Effector memory CD4-positive, alpha-beta T cell (primary cell): ENCODE results near the gene BATF.

Experiments used
- DNase-seq, 3 donors: peaks; one replicate each; pipeline ENCODE4 v3.0.0-alpha.2; 2020
- H3K27ac ChIP-seq: 2 replicates; pipeline ENCODE4 v1.7.0; 2013; ENCODE audit warnings: mild to moderate bottlenecking, low read length, moderate library complexity; ENCODE audit not compliant: insufficient read depth, poor library complexity, severe bottlenecking
- H3K27me3 ChIP-seq: replicated peaks from 2 replicates; pipeline ENCODE4 v1.7.0; 2013; ENCODE audit warnings: mild to moderate bottlenecking, low read length; ENCODE audit not compliant: insufficient read depth, control insufficient read depth, poor library complexity, severe bottlenecking
- H3K36me3 ChIP-seq: 2 replicates; pipeline ENCODE4 v1.7.0; 2013; ENCODE audit warnings: mild to moderate bottlenecking, low read length, moderate library complexity; ENCODE audit not compliant: control insufficient read depth, insufficient read depth
- H3K4me1 ChIP-seq: 2 replicates; pipeline ENCODE4 v1.7.0; 2013; ENCODE audit warnings: low read length, mild to moderate bottlenecking; ENCODE audit not compliant: control insufficient read depth, insufficient read depth, poor library complexity, severe bottlenecking
- H3K4me3 ChIP-seq: 2 replicates; pipeline ENCODE4 v1.7.0; 2013; ENCODE audit warnings: low read length, low read depth, mild to moderate bottlenecking; ENCODE audit not compliant: insufficient read depth, poor library complexity, severe bottlenecking
- H3K9me3 ChIP-seq: 2 replicates; pipeline ENCODE4 v1.7.0; 2013; ENCODE audit warnings: mild to moderate bottlenecking, low read length, moderate library complexity; ENCODE audit not compliant: control insufficient read depth

The BATF gene

DNA sequence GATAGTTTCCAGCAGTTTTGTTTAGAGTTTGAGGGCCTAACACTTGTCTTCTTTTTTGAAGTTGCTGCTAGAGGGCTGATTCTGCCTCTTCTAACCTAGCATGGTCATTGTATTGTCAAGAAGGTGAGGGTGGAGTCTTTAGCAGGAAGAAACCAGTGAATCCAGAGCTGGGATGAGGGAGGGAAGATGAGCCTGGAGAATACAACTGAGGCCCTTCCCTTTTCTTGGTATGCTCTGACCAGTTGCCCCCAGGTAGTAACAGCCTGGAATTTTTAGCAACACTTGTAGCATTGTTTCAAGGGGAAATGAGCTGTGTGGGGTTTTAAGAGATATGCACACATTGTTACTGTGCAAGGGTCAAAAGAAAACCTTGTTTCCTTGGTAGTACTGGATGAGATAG is 65.1 kb downstream of the BATF start:
- Histone ChIP-seq H3K27me3 (no peaks in the 10 kb centered on the region), H3K4me3 (no peak overlapping the region)
- no peak for DNase-seq

DNA sequence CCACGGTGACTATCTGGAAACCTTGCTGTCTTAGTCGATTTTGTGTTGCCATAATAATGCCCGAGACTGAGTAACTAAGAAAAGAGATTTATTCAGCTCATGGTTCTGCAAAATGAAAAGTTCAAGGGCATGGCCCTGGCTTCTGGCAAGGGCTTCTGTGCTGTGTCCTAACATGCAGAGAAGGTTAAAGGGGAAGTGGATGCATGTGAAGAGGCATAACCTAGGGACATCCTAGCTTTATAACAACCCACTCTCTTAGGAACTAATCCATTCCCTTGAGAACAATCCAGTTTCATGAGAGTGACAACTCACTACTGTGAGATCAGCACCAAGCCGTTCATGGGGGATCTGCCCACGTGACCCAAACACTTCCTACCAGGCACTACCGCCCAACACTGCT is 67.7 kb downstream of the BATF start:
- Histone ChIP-seq H3K27me3 (no peaks in the 10 kb centered on the region), H3K9me3 (no peaks in the 10 kb centered on the region), H3K36me3 (no peaks in the 10 kb centered on the region), H3K4me3 (no peak overlapping the region), H3K4me1 (no peaks in the 10 kb centered on the region), H3K27ac (no peak overlapping the region)
- no peak for DNase-seq

More for the DNA sequence above, 65.1 kb downstream of the BATF start:
- H3K27ac ChIP-seq = no peak overlapping the region
- no peaks in the 10 kb centered on the region for H3K4me1 ChIP-seq
- no peaks in the 10 kb centered on the region for H3K36me3 ChIP-seq
- no peaks in the 10 kb centered on the region for H3K9me3 ChIP-seq

DNA sequence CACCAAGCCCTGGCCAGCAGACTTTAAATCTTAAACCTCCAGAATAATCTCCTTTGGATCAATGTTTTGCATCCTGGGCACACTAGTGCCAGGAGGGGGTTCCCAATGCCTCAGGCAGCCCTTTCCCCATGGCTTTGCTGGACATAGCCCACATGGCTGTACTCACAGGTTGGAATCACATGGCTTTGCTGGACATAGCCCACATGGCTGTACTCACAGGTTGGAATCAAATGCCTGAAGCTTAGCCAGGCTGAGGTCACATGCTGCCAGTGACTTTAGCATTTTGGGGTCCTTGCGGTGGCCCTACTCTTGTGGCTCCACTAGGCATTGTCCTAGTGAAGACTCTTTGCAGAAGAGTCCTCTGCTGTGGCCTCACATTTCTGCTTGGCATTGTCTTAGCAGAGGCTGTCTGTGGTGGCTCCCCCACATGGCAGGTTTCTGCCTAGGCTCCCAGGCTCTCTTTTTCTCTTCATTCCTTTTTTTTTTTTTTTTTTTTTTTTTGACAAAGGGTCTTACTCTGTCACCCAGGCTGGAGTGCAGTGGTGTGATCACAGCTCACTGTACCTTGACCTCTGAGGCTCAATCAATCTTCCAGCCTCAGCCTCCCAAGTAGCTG is 69.2 kb downstream of the BATF start:
- no peak overlapping the region for H3K4me3 ChIP-seq
- no peak overlapping the region for H3K27ac ChIP-seq
- H3K27me3 ChIP-seq = no peaks in the 10 kb centered on the region
- H3K9me3 ChIP-seq = no peaks in the 10 kb centered on the region
- H3K4me1 ChIP-seq = no peaks in the 10 kb centered on the region
- DNase-seq = no peak
- H3K36me3 ChIP-seq = no peaks in the 10 kb centered on the region

DNA sequence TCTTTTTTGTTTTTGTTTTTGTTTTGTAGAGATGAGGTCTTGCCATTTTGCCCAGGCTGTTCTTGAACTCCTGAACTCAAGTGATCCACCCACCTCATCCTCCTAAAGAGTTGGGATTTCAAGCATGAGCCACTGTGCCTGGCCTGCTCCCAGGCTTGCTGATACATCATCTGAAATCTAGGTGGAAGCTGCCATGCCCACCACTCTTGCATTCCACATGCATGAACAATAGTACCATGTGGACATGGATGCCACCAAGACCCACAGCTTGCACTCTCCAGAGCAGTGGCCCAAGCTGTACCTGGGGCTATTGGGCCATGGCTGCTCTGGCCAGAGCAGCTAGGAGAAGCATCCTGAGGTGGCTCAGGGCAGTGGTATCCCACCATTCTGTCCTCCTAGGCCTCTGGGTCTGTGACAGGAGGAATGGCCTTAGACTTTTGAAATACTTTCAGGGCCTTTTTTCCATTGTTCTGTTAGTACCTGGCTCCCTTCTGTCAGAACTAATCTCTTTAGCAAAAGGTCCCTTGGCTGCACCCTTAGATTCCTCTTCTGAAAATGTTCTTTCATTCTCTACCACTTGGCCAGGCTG is 69.8 kb downstream of the BATF start:
- no peak for DNase-seq
- Histone ChIP-seq H3K9me3 (no peaks in the 10 kb centered on the region), H3K27me3 (no peaks in the 10 kb centered on the region), H3K4me1 (no peaks in the 10 kb centered on the region), H3K27ac (no peak overlapping the region), H3K4me3 (no peak overlapping the region), H3K36me3 (no peaks in the 10 kb centered on the region)

DNA sequence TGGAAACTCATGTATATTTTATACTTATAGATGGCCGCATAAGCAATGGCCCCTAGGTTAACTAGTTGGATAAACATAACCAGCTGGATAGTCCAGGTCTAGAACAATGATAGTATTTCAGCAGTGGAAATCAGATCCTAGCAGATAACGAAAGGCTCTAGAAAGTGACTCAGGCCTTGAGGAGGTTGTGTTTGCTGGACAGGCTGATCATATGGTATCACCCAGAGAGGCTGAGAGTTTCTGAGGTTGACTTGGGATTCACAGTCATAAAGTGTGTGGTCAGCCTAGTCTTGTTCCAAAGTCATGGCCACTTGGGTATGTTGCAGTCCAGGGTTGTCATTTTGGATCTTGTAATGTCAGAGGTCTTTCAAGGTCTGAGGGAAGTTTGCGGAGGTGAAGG is 73.0 kb downstream of the BATF start:
- H3K36me3 ChIP-seq = no peaks in the 10 kb centered on the region
- H3K4me3 ChIP-seq = no peak overlapping the region
- no peak overlapping the region for H3K27ac ChIP-seq
- DNase-seq = no peak
- H3K4me1 ChIP-seq = no peaks in the 10 kb centered on the region
- H3K9me3 ChIP-seq = no peaks in the 10 kb centered on the region
- no peaks in the 10 kb centered on the region for H3K27me3 ChIP-seq
